ENCODE data around the gene CLC.

- TF ChIP-seq CTCF (conservative IDR thresholded peaks at IDR 0.05; ENCODE audit: low read length) (no peak), EZH2phosphoT487 (IDR thresholded peaks at IDR 0.05; ENCODE audit: borderline replicate concordance, low read depth, low read length) (no peak)
Observed at GRCh38 chr19:39708594-39708993, 29.2 kb downstream of the CLC start.

Data from OCI-LY7 (cell line).